Skin of body (tissue), 2 donors: ENCODE data around the gene ZNF678. TPM values are rescaled to one million over a fixed set of nuclear protein-coding genes. Genes with fewer than 3 reads are reported as not detected.

Experiments
- DNase-seq: peaks from one replicate; lab custom pipeline; 2025; lab: John Stamatoyannopoulos, UW
- total RNA-seq: library from RNA; depleted of rRNA; stranded (reverse); fragments of >200 nt; gene quantifications from one replicate; pipeline ENCODE4 v1.2.3, GENCODE V29; 2014

ZNF678 gene
- 27.2 TPM for total RNA-seq

- DNase-seq, result peak; percentile 93
Measured at GRCh38 chr1:227563324-227564201, at the start of gene ZNF678. Gene ZNF678, plus strand, starts transcription at chr1:227563556. Its CDS starts 87,436 bp downstream, at chr1:227650992.

GRCh38 chr1:227518876-227519275, 44.5 kb upstream of the ZNF678 start:
- DNase-seq, result no peak

GRCh38 chr1:227521782-227522181, 41.6 kb upstream of the ZNF678 start:
- DNase-seq, result no peak

- DNase-seq, result no peak
Measured at GRCh38 chr1:227526524-227526923, 36.8 kb upstream of the ZNF678 start.

- no peak for DNase-seq
Measured at GRCh38 chr1:227532019-227532619, 31.2 kb upstream of the ZNF678 start.

- no peak for DNase-seq
Measured at GRCh38 chr1:227540170-227541098, 22.9 kb upstream of the ZNF678 start.

- DNase-seq, result no peak
Measured at GRCh38 chr1:227541129-227541528, 22.2 kb upstream of the ZNF678 start.

- no peak for DNase-seq
Measured at GRCh38 chr1:227541796-227542152, 21.6 kb upstream of the ZNF678 start.

GRCh38 chr1:227542153-227543120, 20.9 kb upstream of the ZNF678 start:
- DNase-seq, result peak; percentile 76

GRCh38 chr1:227543283-227544066, 19.9 kb upstream of the ZNF678 start:
- DNase-seq, result no peak

GRCh38 chr1:227544067-227545050, 19.0 kb upstream of the ZNF678 start:
- DNase-seq, result no peak

- DNase-seq, result no peak
Measured at GRCh38 chr1:227545361-227545760, 18.0 kb upstream of the ZNF678 start.

GRCh38 chr1:227546059-227546458, 17.3 kb upstream of the ZNF678 start:
- DNase-seq, result no peak

- no peak for DNase-seq
Measured at GRCh38 chr1:227546598-227547309, 16.6 kb upstream of the ZNF678 start.

GRCh38 chr1:227547310-227548118, 15.8 kb upstream of the ZNF678 start:
- DNase-seq, result no peak

- DNase-seq, result no peak
Measured at GRCh38 chr1:227548119-227548397, 15.3 kb upstream of the ZNF678 start.

GRCh38 chr1:227548448-227548847, 14.9 kb upstream of the ZNF678 start:
- DNase-seq, result no peak
